ENCODE data around the gene CA5B. TPM values are rescaled to one million over a fixed set of nuclear protein-coding genes. Genes with fewer than 3 reads are reported as not detected.

Gene CA5B
- total RNA-seq, 4 donors from 2014 or later: 1.1 to 69.3 (median 4.7) TPM

DNA sequence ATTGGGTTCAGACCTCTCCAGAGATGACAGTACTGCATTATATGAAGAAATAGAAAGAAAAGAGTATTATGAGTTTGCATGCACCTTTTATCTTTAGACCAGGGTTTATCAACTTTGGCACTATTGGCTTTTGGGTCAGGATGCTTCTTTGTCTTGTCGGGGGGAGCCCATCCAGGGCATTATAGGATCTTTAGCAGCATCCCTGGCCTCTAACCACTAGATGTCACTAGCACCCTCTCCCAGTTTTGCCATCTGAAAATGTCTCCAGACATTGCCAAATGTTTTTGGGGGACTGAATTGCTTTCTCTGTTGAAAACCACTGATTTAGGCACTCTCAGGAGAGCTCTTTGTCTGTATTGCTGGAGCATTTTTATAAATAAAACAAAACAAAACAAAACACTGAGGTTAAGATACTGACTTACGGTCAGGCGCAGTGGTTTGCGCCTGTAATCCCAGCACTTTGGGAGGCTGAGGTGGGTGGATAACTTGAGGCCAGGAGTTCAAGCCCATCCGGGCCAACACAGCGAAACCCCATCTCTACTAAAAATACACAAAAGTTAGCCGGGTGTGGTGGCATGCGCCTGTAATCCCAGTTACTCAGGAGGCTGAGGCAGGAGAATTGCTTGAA, 23.6 kb downstream of the CA5B start:
- Histone ChIP-seq H3K27me3 (no peaks in the 10 kb centered on the region), H3K9me3 (no peaks in the 10 kb centered on the region), H3K4me1 (no peaks in the 10 kb centered on the region), H3K27ac (no peak overlapping the region), H3K36me3 (no peaks in the 10 kb centered on the region), H3K4me3 (no peak overlapping the region)
- no peak for DNase-seq
- in situ Hi-C loops (cut with MboI; ENCODE audit: low pct_ligation_motif_present in 1 of 4, low pct_unique_long_range_greater_than_20kb in 1 of 4, low sequenced_read_pairs in 3 of 4) (no loop called here), intact Hi-C loops (cut with DNase I; ENCODE audit: low total_unique reads) (no loop called here)
- WGBS, 2 donors (ENCODE audit: low coverage in 1 of 2): 70 to 75% methylated on average over 6 to 8 of the region's 8 CpGs
- no peak for TF ChIP-seq POLR2AphosphoS5 (IDR thresholded peaks at IDR 0.05)
- TF ChIP-seq POLR2A (IDR thresholded peaks at IDR 0.05): no peak
- TF ChIP-seq EP300 (IDR thresholded peaks at IDR 0.05; ENCODE audit: low read depth): no peak
- TF ChIP-seq, protein P1, sequence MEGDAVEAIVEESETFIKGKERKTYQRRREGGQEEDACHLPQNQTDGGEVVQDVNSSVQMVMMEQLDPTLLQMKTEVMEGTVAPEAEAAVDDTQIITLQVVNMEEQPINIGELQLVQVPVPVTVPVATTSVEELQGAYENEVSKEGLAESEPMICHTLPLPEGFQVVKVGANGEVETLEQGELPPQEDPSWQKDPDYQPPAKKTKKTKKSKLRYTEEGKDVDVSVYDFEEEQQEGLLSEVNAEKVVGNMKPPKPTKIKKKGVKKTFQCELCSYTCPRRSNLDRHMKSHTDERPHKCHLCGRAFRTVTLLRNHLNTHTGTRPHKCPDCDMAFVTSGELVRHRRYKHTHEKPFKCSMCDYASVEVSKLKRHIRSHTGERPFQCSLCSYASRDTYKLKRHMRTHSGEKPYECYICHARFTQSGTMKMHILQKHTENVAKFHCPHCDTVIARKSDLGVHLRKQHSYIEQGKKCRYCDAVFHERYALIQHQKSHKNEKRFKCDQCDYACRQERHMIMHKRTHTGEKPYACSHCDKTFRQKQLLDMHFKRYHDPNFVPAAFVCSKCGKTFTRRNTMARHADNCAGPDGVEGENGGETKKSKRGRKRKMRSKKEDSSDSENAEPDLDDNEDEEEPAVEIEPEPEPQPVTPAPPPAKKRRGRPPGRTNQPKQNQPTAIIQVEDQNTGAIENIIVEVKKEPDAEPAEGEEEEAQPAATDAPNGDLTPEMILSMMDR (IDR thresholded peaks at IDR 0.05): peak; percentile 30 to 61 (median 46)

DNA sequence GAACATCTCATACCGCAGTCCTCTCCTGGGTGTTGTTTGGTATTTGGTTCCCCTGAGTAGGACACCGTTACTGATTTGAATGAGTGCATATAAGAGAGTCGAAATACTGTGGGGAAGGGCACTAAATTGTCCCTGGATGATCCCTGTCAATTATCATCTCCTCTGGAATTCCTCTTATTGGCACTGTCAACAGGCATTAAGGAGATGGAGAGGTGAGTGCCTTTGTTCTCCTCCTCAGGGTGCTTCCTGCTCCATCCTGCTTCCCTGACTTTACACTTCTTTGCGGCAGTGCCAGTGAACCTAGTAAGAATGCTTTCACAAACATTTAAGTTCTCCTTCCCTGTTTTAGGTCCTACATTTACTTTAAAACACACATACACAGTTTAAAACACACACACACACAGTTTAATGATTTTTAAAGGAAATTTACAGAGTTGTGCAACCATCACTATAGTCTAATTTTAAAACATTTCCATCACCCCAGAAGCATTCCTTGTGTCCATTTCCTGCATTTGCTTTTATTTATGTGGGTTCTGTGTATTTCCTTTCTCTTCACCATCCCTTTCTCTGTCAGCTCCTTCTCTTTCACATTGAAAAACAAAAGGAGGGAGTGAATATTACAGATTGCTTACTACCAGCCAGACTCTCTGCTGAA, 31.4 kb downstream of the CA5B start:
- Histone ChIP-seq H3K4me1 (no peaks in the 10 kb centered on the region), H3K27me3 (no peaks in the 10 kb centered on the region), H3K36me3 (no peaks in the 10 kb centered on the region), H3K27ac (no peak overlapping the region), H3K9me3 (no peaks in the 10 kb centered on the region), H3K4me3 (no peak overlapping the region)
- intact Hi-C loops (cut with DNase I; ENCODE audit: low total_unique reads) (no loop called here), in situ Hi-C loops (cut with MboI; ENCODE audit: low pct_ligation_motif_present in 1 of 4, low pct_unique_long_range_greater_than_20kb in 1 of 4, low sequenced_read_pairs in 3 of 4) (no loop called here)
- no peak for DNase-seq
- TF ChIP-seq POLR2A (IDR thresholded peaks at IDR 0.05) (no peak), POLR2AphosphoS5 (IDR thresholded peaks at IDR 0.05) (no peak), EP300 (IDR thresholded peaks at IDR 0.05; ENCODE audit: low read depth) (no peak)
- TF ChIP-seq, protein P1 (IDR thresholded peaks at IDR 0.05): no peak
- 89% methylated on average over 4 of the region's 4 CpGs; no CpG with 5 or more reads in 1 of the 2 donors for WGBS, 2 donors (ENCODE audit: low coverage in 1 of 2)

DNA sequence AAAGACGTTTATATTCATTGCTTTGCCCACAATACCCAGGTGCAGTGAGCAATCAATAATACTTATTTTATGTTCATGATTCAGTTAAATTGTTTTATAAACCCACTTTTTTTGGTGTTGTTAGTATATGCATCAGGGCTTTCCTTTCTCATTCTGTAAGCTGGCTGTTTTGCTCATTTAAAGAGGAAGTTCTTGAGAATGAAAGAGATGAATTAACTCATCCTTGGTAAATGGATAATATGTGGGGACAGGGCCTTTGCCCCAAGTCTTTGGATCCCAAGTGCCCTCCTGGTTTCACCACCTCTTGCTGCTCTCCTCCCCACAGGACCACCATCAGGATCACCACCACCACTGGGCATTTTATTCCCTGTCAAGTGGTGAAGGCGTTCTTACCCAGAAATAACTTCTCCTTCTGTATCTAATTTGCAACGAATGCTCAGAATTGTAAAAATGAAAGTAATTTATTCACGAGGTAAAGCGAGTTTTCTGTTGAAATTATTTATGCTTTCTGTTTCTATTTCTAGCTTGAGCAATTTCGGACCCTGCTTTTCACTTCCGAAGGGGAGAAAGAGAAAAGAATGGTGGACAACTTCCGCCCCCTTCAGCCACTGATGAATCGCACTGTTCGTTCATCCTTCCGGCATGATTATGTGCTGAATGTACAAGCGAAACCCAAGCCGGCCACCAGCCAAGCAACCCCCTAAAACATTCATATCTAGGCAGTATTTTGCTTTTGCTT, 44.1 kb downstream of the CA5B start:
- 56 to 78% methylated on average over 6 to 13 of the region's 13 CpGs for WGBS, 2 donors (ENCODE audit: low coverage in 1 of 2)
- H3K9me3 ChIP-seq: no peaks in the 10 kb centered on the region
- TF ChIP-seq EP300 (IDR thresholded peaks at IDR 0.05; ENCODE audit: low read depth): no peak
- TF ChIP-seq, protein P1 (IDR thresholded peaks at IDR 0.05): no peak
- no peak for TF ChIP-seq POLR2A (IDR thresholded peaks at IDR 0.05)
- no peak for TF ChIP-seq POLR2AphosphoS5 (IDR thresholded peaks at IDR 0.05)
- H3K4me3 ChIP-seq: no peak overlapping the region
- DNase-seq: peak; percentile 13
- intact Hi-C loops (cut with DNase I; ENCODE audit: low total_unique reads) (no loop called here), in situ Hi-C loops (cut with MboI; ENCODE audit: low pct_ligation_motif_present in 1 of 4, low pct_unique_long_range_greater_than_20kb in 1 of 4, low sequenced_read_pairs in 3 of 4) (loop anchor here in 1 of 4 donors (25.0 kb wide), 1 partner anchor 95 kb away; no protein-coding TSS in a partner anchor)
- H3K4me1 ChIP-seq: no peaks in the 10 kb centered on the region
- peak overlapping the region in 1 of 4 donors; percentile 41 for H3K27ac ChIP-seq
- no peaks in the 10 kb centered on the region for H3K27me3 ChIP-seq
- H3K36me3 ChIP-seq: no peaks in the 10 kb centered on the region

DNA sequence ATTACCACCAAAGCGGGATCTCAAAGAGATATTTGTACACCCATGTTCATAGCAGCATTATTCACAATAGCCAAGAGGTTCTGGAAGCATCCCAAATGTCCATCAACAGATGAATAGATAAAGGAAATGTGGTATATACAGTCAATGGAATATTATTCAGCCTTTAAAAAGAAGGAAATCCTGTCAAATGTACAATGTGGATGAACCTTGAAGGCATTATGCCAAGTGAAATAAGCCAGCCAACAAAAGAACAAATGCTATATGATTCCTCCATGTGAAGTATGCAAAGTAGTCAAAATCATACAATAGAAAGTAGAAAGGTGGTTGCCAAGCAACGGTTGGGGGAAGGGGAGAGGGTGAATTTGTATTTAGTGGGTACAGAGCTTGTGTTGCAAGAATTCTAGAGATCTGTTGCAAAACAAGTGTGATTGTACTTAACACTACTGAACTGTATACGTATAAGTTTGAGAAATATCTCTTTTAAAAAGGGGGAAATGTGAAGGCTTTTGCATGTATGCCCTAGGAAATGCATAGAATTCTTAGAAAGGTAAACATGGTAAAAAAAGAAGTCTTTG, 47.2 kb downstream of the CA5B start:
- TF ChIP-seq, protein P1 (IDR thresholded peaks at IDR 0.05): no peak
- TF ChIP-seq POLR2AphosphoS5 (IDR thresholded peaks at IDR 0.05): no peak
- TF ChIP-seq POLR2A (IDR thresholded peaks at IDR 0.05): no peak
- TF ChIP-seq EP300 (IDR thresholded peaks at IDR 0.05; ENCODE audit: low read depth): no peak
- Histone ChIP-seq H3K36me3 (no peaks in the 10 kb centered on the region), H3K27ac (no peak overlapping the region), H3K27me3 (no peaks in the 10 kb centered on the region), H3K4me1 (peaks cover 0 to 8% (median 0%) of the 10 kb centered on the region in 4 donors), H3K4me3 (no peak overlapping the region), H3K9me3 (no peaks in the 10 kb centered on the region)
- in situ Hi-C loops (cut with MboI; ENCODE audit: low pct_ligation_motif_present in 1 of 4, low pct_unique_long_range_greater_than_20kb in 1 of 4, low sequenced_read_pairs in 3 of 4): loop anchor here in 1 of 4 donors (25.0 kb wide), 1 partner anchor 98 kb away; no protein-coding TSS in a partner anchor
- DNase-seq: no peak
- intact Hi-C loops (cut with DNase I; ENCODE audit: low total_unique reads): no loop called here
- WGBS, 2 donors (ENCODE audit: low coverage in 1 of 2): 88 to 100% methylated on average over 2 to 3 of the region's 3 CpGs
